HG03460 (cell line): ENCODE measurements around the gene LRP6.

ENCODE experiments used
- ATAC-seq: cut with Tn5 transposase; IDR thresholded peaks from one replicate; pipeline ENCODE4 v1.9.1; 2021; ENCODE audit not compliant: unreplicated experiment

The LRP6 gene

GRCh38 chr12:12216349-12217017 is 50.4 kb downstream of the LRP6 start:
- no peak for ATAC-seq

GRCh38 chr12:12214635-12215131 is 52.2 kb downstream of the LRP6 start:
- no peak for ATAC-seq

- ATAC-seq = no peak
Measured at GRCh38 chr12:12214201-12214600, 52.6 kb downstream of the LRP6 start.

DNA sequence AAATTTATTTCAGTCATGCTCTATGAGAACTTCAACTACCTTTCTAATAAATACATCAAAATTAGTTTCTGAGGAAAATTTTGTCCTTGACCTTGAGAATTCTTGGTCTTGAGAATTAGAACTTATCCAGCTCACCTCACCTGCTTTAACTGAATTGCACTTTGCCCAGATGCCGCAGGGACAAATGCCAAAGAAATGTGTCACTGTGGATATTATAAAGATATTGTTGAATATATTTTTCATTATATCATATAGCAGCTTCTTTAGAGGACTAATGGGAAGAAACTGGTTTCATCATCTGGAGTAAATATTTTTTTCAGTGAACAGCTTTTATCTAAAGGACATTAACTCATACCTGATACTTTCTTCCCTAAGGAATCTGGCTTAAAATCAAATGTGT is 54.1 kb downstream of the LRP6 start:
- ATAC-seq = no peak

DNA sequence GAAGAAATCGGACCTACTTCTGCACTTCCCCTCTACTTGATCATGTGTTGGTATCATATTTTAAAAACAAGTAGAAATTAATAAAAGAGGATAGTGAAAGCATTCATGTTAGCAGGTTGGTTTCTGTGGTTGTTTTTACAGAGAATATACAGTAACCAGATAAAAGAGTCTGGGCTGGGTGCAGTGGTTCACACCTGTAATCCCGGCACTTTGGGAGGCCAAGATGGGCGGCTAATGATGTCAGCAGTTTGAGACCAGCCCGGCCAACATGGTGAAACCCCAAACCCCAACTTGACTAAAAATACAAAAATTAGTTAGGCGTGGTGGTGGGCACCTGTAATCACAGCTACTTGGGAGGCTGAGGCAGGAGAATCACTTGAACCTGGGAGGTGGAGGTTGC is 55.9 kb downstream of the LRP6 start:
- no peak for ATAC-seq

DNA sequence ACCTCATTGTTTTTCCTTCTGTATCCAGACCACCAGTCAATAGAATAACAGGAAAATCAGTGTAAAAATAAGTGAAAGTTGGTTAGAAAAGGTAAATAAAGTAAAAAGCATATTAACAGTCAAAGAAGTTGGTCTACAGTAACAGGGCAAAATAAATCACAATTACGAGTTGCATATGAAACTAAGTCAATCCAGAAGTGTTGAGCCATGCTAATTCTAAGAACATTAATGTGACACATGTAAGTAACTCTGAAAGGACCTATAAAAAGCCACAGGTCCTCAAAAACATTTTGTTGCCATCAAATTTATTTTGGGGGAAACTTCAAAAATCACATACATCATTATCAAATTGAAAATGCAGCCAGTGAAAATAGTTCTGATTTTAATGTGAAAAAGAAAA is 56.4 kb downstream of the LRP6 start:
- no peak for ATAC-seq

GRCh38 chr12:12209675-12210074 is 57.2 kb downstream of the LRP6 start:
- ATAC-seq = no peak

DNA sequence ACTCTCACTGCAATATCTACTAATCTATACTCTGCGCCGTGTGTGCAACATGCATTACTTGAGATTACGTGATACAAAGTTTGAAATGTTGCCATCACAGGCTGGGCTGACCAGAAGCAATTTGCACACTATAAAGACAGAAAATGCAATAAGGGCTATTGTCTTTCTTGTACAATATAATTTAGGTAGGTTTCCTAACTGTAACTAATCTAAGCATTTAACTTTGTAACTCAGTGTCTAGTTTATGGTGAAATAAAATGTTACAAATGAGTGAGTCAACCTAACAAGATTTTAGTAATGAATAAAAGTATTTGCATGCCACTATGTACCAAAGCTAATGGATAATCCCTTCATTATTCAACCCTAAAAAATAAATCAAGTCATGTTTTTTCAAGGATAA is 57.8 kb downstream of the LRP6 start:
- no peak for ATAC-seq

DNA sequence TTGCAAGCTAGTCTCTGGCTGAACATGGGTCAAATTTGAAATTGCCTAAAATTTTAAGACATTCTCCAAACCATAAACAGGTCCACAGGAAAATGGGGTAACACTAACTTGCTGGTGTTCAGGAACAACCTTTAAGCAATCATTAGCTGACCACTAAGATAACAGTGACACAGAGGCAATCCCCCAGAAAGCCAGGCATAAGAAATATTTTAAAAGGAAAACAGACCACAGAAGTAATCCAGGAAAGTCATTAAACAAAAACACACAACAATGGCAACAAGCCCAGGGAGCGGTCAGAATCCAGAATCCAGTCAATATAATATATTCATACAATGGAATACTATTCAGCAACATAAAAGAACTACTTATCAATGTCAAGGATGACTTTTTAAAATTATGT is 59.1 kb downstream of the LRP6 start:
- no peak for ATAC-seq

- no peak for ATAC-seq
Measured at GRCh38 chr12:12206776-12207388, 60.0 kb downstream of the LRP6 start.

DNA sequence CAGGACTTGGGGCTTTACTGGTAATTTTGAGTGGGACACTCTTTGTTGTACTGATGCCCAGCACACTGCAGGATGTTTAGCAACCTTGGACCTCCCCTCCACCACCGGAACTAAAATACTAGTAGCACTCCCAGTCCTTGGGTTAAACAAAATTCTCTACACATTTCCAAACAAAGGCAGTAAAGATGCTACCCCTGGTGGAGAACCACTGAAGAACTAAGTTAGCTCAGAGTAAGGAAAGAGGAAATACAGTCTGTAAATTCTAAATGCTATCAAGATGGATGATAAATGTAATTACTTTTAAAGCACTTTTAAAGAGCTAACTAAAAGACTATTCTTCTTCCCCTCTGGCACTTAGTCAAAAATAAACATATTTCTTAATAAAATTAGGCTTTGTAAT is 64.1 kb downstream of the LRP6 start:
- no peak for ATAC-seq

DNA sequence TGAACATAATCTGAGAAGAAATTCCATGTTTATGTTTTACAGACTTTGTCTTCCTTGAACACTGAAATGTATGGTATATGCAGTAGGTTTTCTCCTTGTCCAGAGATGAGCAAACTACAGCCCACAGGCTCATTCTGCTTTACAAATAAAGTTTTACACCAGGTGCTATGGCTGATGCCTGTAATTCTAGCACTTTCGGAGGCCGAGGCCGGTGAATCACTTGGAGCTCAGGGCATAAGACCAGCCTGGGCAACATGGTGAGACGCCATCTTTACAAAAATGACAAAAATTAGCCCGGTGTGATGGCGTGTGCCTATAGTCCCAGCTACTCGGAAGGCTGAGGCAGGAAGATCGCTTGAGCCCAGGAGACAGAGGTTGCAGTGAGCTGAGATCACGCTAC is 64.7 kb downstream of the LRP6 start:
- ATAC-seq = no peak

- no peak for ATAC-seq
Measured at GRCh38 chr12:12201274-12201758, 65.5 kb downstream of the LRP6 start.

DNA sequence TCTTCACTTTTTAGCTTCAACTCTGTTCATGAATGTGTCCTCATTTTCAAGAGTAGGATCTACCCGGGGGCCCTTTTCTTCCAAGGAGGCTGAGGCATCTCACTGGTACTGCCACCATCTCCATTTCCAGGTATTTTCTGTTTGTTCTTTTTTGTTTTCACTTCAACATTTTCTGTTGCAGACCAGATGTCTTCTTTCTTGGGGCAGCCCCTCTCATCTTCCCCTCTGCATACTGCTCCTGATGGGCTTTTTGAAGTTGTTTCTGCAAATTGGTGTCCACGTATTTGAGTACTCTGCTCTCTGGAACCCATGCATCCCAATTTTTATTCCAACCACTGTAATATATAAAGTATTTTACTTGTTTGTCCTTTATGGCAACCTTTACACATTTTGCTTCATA is 66.5 kb downstream of the LRP6 start:
- no peak for ATAC-seq

- ATAC-seq = no peak
Measured at GRCh38 chr12:12198124-12198523, 68.7 kb downstream of the LRP6 start.

DNA sequence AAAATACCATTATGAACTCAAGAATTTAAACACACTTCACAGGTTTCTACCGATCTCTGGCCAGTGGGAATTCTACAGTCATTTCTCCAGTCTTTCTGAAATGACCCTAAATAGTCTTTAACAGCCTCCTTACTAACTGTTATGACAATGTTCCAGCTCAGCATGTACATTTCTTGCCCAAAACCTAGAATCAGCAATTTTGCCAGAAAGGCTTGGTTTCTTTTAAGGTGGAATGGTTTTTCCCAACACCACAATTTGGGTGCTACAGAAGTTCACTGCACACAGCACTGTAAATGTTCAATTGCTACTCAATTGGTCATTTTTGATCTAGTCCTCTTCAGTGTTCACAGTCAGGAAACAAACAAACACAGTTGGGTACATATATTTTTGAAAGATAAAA is 69.7 kb downstream of the LRP6 start:
- ATAC-seq = no peak

DNA sequence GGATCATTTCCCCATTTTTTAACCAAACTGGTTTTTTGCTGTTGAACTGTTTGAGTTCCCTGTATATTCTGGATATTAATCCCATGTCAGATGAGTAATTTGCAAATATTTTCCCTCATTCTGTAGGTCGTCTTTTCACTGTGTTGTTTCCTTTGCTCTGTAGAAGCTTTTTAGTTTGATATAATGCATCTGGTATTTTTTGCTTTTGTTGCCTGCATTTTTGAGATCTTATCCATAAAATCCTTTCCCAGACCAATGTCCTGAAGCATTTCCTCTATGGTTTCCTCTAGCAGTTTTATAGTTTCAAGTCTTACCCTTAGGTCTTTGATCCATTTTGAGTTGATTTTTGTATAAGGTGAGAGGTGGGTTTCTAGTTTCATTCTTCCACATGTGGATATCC is 71.3 kb downstream of the LRP6 start:
- ATAC-seq = no peak

GRCh38 chr12:12195081-12195480 is 71.8 kb downstream of the LRP6 start:
- ATAC-seq = no peak

DNA sequence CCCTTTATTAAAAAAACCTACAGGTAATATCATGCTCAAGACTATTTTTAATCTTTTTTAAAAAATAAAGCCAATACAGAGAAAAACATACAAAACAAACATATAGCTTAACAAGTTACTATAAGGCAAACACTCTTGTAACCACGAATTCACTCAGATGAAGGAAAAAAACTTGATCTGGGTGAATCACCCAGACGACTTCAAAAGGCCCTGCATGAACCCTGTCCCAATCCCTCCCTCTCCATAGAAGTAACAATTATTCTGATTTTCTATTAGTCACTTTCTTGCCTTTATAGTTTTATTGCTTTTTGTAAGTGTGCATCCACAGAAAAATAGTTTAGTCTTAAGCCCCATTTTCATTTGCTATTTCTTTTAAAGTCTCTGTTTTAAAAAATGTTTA is 72.6 kb downstream of the LRP6 start:
- ATAC-seq = no peak

- no peak for ATAC-seq
Measured at GRCh38 chr12:12191008-12191407, 75.8 kb downstream of the LRP6 start.

DNA sequence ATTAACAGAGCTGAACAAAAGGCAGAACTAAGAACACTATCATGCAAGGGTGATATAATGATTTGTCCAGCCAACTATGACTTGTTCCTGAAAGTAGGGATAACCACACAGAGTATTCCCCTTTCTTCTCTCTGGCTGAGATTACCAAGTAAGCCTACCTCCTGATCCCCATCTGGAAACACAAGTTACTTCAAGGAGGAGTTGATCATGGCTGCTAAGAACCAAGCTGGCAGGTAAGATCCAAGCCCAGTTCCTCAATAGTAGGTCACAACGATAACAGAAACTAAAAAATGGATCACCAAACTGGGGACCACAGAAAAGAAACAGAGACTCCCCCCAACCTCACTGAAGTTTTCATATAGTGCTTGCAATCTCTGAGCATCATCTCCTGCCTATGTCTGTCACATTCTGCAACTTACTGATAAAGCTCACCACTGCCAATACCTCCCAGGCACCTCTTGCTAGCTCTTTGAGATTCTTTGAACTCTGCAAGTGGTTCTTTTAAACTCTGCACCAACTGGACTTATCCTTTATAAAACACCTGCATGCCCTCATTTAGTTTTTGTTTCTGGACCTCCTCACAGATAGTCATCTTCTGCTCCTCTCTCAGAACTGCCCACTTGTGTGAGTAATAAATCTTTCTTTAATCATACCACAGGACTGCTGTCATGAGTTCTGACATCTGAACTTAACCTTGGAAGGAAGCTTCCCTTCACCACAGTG is 76.6 kb downstream of the LRP6 start:
- no peak for ATAC-seq

DNA sequence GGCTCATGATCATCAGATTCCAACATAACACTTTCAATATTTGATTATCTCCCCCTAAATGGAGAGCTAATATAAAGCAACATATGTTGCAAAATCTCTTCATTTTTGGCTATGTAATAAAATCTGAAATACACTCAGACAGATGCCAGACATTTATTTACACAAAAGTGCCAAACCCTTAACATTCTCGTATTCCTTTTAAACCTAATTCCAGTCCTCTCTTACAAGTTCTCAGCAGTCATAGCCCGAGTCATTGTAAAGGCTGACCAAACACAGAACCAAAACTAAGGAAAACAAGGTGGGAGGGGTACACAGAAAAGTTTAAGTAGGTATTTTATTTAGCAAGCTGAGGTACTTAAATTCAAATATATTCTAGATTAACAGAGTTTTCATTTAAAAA is 81.4 kb downstream of the LRP6 start:
- no peak for ATAC-seq
